Breast epithelium (tissue), 3 donors: ENCODE data around the gene PTBP1.

ENCODE experiments used
- POLR2A ChIP-seq: fragments of 450-650 bp; IDR thresholded peaks from one replicate; pipeline ENCODE4 v1.6.1; 2016; ENCODE audit warnings: antibody characterized with exemption, mild to moderate bottlenecking, moderate library complexity
- TF ChIP-seq, protein P1 (sequence below), 3 donors: fragments of 450-650 bp; IDR thresholded peaks; one replicate each; pipeline ENCODE4 v1.5.1; 2016 to 2017; ENCODE audit warnings: antibody characterized with exemption in 3 of 3, mild to moderate bottlenecking in 3 of 3, moderate library complexity in 3 of 3

DNA sequence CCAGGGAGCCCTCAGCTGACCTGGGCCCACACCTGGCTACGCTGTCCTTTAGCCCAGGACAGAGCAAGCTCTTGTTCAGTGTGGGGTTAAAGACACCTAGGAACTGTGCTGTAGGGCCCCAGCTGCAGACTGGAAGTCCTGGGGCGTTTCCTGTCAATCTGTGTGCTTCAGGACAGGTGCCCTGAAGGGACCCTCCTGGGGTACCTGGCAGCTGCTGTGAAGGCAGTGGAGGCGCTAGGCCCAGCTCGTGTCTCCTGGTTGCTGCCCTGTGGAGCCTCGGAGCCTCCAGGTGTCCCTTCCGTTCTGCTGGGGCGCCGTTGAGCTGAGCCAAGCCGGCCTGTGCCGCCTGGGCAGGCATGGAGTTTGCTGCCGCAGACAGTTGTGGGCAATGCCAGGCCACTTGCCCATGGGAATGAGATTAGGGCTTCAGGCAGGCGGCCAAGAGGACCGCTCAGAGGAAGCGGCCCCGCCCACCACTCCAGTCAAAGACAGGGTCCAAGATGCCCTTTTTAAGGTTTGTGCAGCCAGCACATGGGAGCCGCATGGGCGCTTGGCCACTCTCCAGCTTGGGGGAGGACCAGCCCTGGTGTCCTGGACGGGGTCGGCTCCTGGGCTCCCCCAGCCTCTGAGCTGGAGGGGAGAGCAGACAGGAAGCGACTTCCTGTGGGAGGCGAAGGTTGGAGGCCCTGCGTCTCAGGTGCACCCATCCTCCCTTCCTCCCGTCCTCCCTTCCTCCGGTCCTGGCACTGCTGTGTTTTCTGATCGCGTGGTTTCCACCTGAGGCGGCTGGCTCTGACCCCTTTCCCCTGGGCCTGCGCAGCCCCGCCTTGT, 4.0 kb downstream of the PTBP1 start:
- TF ChIP-seq, protein P1, sequence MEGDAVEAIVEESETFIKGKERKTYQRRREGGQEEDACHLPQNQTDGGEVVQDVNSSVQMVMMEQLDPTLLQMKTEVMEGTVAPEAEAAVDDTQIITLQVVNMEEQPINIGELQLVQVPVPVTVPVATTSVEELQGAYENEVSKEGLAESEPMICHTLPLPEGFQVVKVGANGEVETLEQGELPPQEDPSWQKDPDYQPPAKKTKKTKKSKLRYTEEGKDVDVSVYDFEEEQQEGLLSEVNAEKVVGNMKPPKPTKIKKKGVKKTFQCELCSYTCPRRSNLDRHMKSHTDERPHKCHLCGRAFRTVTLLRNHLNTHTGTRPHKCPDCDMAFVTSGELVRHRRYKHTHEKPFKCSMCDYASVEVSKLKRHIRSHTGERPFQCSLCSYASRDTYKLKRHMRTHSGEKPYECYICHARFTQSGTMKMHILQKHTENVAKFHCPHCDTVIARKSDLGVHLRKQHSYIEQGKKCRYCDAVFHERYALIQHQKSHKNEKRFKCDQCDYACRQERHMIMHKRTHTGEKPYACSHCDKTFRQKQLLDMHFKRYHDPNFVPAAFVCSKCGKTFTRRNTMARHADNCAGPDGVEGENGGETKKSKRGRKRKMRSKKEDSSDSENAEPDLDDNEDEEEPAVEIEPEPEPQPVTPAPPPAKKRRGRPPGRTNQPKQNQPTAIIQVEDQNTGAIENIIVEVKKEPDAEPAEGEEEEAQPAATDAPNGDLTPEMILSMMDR (IDR thresholded peaks at IDR 0.05) = no peak
- TF ChIP-seq POLR2A = no peak
